Activated CD4-positive, alpha-beta T cell treated with anti-CD3 and anti-CD28 coated beads for 1 hour (primary cell): ENCODE results near the gene ROBO1.

Source experiments
- DNase-seq: peaks from one replicate; pipeline ENCODE4 v3.0.0-alpha.2; 2020

ROBO1 gene

DNA sequence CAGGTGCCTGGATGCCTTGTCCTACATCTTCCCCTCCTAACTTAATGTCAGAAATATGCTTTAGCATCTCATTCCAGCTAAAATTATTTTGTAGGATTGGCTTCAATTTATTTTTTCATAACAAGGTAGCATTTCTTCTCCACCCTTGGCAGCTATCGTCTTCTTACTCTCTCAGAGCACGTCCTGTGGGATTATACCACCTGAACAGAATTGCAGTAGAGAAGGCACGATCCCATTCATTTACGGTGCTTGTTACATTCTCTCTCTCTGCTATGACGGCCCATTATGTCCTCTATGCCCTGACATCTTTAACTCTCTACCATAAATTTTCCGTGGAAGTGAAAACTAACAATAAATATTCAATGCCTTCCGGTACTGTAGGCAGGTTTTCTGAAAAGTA lies 103.3 kb downstream of the ROBO1 start:
- DNase-seq: no peak

- DNase-seq: no peak
Measured at GRCh38 chr3:79661896-79662295, 105.9 kb downstream of the ROBO1 start.

DNA sequence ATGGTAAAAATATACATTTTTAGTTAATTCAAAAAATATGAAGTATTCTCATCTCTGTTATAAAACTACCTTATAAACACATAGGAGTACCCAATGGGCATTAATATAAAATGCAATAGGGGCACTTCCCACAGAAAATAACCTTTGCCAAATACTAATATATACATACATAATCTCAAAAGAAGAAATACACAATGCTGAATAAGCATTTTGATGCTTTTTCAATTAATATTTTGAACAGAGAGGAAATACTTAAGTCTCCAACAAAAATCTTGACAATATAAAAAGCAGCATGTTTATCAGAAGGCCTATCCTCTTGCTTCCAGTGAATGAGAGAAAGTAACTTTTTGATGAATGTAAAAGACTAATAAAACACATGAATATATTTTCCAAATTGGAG lies 110.7 kb downstream of the ROBO1 start:
- no peak for DNase-seq

DNA sequence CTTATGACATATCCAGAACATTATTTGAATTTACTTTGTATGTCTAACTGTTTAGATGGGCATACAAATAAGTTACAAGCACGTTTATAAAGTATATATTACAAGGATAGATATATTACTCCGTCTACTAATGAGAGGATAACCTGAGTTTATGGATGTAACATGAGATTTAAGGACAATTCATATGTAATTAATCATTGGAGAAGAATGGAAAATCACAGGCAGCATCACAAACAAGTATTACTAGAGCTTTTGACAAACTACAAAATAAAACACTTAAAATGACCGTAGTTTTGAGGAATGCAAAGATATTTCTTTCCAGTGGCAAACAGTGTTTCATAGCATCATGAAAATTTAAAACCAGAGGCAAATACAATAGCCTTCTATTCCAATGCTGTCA lies 113.8 kb downstream of the ROBO1 start:
- DNase-seq: no peak

DNA sequence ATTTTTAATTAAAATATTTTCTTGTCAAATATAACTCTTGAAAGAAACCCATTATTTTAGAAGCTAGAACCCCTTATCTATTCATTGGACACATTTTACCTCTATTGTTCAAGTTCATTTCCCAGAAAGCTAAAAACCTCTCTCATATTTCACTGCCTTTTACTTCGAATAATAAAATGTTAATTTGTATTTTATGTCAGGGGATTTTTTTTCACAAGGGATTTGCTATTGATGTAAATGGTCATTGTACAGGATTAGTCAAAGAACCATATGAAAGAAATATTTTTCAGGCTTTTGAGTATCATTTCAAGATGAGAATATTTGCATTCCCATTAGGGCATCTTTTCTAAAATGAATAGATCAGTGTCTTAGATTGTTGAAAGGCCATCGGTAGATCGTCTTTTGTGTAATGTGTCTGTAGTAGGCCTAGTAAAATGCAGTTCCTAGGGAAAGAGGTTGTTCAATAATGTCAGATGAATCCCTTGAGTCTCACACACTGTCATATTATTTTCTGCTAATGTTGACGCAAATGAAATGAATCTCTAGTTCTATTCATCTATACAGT lies 114.5 kb downstream of the ROBO1 start:
- DNase-seq: no peak

DNA sequence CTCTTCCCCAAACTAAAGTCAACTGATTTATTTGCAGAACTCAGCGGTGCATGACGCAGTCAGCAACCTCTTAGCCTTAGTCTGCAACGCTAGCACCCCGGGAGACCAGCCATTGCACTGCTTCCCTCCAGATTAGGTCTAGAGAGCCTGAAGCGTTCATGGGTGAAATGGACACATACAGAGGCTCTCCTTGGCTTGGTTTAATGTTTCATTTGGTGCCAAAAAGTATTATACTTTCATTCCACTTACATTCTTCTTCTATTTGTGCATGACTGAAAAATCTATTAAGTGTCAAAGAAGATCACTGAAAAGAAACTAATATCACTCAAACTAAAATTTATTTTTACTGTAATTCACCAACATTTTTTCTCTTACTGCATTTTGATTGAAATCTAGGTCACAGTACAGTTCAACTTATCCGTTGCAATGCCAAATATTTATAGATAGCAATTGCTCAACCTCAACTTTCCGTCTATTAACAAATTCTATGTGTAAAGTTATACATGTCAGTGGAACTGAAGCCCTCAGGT lies 116.2 kb downstream of the ROBO1 start:
- no peak for DNase-seq

DNA sequence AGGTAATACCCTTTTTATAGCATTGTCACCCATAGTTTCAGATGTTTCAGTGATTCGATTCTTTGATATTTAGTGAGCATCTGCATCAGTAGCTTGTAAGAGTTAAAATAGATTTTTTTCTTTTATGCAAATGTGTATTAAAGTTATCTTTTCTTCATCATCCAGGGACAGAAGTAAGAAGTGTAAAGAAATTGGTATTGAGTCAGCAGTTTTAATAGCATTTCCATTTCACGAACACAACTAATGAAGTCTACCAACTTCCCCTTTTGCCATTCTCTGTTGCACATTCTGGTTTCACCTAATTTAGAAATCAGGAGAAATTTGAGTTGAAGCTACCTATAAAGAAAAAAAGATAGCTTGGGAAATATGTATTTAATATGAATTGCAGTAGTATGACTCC lies 127.9 kb downstream of the ROBO1 start:
- DNase-seq: no peak

DNA sequence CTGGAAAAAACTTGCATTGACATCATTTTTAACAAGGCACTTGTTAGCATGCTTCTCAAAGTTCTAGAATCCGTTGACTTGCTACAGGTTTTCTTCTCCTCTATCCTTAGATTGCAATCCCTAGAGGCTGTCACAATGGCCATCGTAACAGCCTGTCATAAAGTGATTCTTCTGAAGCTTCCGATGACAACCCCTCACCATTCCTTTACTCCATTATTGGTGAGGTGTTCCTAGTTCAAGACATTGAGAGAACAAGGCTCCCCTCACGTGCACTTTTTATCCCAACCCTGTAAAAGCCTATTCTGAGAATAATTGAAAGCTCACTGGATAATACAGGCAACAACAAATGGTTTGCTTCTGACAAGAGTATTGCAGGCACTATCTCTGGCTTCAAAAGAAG lies 131.4 kb downstream of the ROBO1 start:
- no peak for DNase-seq

GRCh38 chr3:79632842-79633241 lies 135.0 kb downstream of the ROBO1 start:
- DNase-seq: no peak

DNA sequence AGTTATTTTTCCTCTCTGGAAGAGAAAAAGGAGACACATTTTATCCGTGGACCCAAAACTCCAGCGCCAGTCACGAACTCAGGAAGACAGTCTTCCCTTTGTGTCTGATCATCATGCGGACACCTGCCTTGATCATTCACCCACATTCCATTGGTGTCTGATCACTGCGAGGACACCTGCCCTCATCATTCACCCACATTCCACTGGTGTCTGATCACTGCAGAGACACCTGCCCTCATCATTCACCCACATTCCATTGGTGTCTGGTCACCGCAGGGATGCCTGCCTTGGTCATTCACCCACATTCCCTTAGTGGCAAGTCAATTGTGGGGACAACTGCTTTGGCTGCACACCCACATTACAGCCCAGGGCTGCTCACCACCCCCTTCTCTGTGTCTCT lies 148.9 kb downstream of the ROBO1 start:
- no peak for DNase-seq

GRCh38 chr3:79606414-79606813 lies 161.4 kb downstream of the ROBO1 start:
- no peak for DNase-seq

- DNase-seq: no peak
Measured at GRCh38 chr3:79604681-79605080, 163.1 kb downstream of the ROBO1 start.

- no peak for DNase-seq
Measured at GRCh38 chr3:79602385-79602784, 165.4 kb downstream of the ROBO1 start.

DNA sequence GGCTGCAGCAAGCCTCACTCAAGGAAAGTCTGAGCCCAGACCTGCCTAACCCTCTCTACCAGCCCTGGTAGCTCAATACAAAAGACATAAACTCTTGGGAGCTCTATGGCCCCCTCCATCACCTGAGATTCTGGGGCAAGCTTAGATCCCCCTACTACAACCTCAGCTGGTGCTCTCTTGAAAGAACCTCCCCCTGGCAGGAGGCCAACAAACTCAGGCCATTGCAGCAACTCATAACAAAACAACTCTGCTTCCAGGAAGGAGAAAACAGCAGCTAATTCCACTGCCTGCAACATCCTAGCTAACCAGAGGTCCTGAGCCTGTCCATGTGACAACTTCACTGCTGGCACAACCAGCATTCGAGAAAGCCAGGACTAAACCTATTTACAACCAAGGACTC lies 169.2 kb downstream of the ROBO1 start:
- DNase-seq: no peak

GRCh38 chr3:79597709-79598108 lies 170.1 kb downstream of the ROBO1 start:
- DNase-seq: no peak

DNA sequence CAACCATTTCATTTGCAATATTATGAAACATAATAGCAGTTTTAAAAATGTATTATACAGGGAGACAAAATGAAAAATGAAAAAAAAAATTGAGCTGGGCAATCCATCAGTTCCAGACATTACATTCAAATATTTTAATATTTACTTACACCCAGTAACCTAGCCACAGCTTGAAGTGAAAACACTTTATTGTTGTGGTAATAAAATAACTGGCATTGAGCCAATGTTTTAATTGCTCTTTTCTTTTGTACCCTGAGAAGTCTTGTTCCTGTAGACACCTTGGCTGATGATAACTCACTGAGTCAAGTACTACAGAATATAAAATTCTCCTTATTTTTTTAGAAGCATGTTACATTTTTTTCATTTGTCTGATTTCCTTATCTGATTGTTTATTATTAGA lies 180.6 kb downstream of the ROBO1 start:
- no peak for DNase-seq

DNA sequence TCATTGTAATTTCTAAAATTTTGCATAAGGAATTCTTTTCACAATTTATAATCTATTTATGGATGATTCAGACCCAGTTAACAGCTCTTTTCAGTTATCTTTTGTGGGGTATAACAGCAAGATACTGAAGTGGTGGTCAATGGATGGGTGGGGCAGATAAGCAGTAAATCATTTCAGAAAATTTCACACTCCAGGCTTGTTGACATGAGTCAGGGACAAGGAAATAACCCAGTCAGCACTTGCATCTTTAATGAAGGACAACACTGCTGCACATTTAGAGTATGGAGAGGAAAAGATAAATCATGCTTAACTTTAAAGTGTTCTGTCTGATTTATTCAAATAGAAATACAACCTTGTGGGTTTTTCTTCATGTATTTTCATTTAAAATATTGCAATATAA lies 181.6 kb downstream of the ROBO1 start:
- no peak for DNase-seq

DNA sequence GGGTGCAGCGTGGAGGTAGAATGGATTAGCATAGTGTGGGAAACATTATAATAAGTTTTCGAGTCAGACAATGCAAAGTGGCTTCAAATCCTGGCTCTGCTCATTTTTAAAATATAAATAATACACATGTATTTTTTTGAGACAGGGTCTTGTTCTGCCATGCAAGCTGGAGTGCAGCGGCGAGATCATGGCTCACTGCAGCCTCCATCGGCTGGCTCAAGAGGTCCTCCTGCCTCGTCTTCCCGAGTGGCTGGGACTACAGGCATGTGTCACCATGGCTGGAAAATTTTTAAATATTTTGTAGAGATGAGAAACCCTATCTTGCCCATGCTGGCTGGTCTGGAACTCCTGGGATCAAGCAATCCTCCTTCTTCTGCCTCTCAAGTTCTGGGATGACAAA lies 194.9 kb downstream of the ROBO1 start:
- no peak for DNase-seq

GRCh38 chr3:79568938-79569337 lies 198.9 kb downstream of the ROBO1 start:
- no peak for DNase-seq

GRCh38 chr3:79564192-79564591 lies 203.6 kb downstream of the ROBO1 start:
- DNase-seq: no peak

DNA sequence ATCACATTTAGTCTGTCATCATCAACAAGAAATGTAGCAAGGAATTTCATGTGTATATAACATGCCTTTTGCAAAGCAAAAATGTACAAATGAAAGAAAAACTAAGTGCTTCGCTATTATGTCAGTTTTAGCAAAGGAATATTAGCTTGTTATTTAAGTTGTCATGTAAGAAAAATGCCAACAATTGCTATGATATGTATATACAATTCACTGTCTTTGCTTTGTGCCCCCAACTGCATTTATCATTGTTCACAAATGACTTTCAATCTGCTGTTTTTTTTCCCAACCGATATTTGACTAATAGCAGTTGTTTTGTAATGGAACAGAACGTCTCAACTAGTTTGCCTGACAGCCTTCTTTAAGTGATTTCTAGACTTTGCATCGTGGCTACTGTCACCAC lies 207.1 kb downstream of the ROBO1 start:
- DNase-seq: no peak

- DNase-seq: no peak
Measured at GRCh38 chr3:79558943-79559342, 208.9 kb downstream of the ROBO1 start.

- no peak for DNase-seq
Measured at GRCh38 chr3:79555655-79556054, 212.1 kb downstream of the ROBO1 start.

GRCh38 chr3:79551997-79552396 lies 215.8 kb downstream of the ROBO1 start:
- DNase-seq: no peak

GRCh38 chr3:79551321-79551892 lies 216.4 kb downstream of the ROBO1 start:
- no peak for DNase-seq
